Inflammatory macrophage treated with lipopolysaccharide for 4 hours (primary cell): Measurements from ENCODE around the gene SH2D4B.

Source experiments
- DNase-seq: peaks from one replicate; pipeline ENCODE4 v3.0.0-alpha.2; 2020

SH2D4B gene

DNA sequence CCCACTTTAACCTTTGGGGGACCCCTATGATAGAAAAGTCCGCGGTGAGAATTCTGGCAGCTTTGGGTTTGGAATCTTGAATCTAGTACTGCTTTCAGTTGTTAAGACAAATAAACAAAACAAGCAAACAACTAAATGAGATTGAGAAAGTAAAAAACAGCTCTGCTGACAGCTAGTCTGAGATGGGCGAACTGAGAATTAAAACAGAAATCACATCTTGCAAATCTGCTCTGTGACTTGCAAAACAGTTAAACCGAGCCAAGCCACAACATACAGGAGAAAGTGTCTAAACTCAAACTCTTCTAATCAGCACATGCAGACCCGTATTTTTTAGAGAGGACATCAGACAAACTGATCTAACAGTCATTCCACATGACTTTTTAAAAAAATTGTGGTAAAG, 110.4 kb downstream of the SH2D4B start:
- no peak for DNase-seq

DNA sequence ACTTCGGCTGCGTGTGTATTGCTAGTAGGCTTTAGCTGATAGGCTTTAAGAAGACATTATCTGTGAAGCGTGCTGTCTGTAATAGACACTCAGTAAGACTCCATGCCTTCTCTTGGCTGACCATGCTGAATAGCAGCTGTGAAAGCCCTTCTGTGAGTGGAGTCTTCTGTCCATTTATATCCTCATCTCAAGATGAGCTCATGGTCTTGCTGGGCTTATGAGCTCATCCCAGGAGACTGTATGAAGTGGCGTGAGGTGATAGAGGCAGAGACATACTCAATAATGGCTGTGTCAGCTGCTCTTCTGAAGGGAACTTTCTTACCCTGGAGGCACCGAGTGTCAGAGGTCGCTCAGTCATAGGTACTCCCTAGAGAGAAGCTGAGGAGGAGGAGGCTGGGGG, 111.5 kb downstream of the SH2D4B start:
- DNase-seq: no peak

DNA sequence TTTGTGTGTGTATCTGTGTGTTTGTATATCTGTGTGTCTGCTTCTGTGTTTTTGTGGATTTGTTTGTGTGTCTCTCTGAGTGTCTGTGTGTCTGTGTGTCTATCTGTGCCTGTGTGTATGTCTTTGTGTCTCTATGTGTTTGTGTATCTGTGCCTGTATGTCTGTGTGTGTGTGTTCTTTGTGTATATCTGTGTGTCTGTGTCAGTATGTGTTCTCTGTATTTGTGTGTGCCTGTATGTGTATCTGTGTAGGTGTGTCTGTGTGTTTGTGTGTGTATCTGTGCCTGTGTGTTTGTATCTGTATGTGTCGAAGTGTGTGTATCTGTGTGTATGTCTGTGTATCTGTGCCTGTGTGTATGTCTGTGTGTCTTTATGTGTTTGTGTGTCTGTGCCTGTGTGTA, 118.2 kb downstream of the SH2D4B start:
- no peak for DNase-seq

DNA sequence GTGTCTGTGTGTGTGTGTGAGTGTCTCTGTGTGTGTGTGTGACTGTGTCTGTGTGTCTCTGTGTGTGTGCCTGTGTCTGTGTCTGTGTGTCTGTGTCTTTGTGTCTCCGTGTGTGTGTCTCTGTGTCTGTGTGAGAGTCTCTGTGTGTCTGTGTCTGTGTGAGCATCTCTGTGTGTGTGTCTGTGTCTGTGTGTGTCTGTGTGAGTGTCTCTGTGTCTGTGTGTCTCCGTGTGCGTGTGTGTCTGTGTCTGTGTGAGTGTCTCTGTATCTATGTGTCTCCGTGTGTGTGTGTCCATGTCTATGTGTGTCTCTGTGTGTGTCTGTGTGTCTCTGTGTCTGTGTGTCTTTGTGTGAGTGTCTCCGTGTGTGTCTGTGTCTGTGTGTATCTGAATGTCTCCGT, 120.4 kb downstream of the SH2D4B start:
- no peak for DNase-seq

DNA sequence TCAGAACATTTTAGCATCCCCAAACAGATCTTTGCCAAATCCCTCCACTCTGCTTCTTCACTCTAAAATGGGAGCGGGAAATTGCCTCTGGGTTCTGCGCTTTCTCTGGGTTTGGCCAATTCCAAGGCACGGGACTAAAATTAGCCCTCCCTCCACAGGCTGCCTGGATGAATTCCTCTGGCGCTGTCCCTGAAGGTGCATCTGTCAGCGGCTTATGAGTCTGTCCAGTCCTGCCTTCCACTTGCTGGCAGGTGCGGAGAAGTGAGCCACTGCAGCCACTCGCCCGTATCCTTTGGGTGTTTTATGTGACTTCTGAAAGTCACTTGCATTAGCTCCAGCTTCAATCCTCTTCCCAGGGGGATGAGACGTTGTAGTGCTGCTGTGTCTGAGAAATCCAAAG, 121.6 kb downstream of the SH2D4B start:
- DNase-seq: no peak

GRCh38 chr10:80660266-80660665, 122.6 kb downstream of the SH2D4B start:
- DNase-seq: no peak

GRCh38 chr10:80660736-80661135, 123.0 kb downstream of the SH2D4B start:
- peak; percentile 85 for DNase-seq

- no peak for DNase-seq
Observed at GRCh38 chr10:80661526-80661925, 123.8 kb downstream of the SH2D4B start.

DNA sequence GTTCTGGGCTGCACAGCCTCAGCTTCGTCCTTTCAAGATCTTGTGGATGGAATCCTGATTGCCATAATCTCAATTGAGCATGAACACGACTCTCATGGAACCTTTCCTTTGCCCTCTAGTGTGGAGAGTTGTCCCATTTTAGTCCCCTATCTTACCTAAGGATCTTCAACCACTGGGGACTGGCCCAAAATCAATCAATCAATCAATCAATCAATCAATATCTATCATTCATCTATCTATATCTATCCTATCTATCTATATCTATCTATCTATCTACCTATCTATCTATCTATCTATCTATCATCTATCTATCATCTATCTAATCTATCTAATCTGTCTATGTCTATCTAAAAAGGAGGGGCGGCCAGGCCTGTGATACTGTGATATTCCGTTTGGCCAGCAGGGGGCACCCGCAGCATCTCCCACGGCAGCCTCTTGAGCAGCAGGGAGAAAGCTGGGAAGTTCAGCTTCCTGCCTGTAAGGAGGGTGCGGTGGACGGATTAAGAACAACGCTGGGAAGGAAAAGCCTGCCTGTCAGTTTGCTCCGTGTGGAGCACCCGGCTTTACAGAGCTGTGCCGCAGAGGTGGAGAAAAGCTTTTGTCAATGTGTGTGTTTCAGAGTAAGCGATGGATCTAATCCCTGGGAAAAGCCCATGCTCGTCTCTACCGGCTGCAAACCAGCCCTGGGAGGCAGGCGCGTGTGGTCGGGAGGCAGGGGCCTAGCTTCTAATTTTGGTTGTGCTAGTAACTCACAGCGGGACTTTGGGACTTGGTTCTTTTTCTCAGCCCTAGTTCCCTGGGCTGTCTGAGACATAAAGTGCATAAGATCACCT, 124.9 kb downstream of the SH2D4B start:
- peak; percentile 70 for DNase-seq

GRCh38 chr10:80664071-80664680, 126.5 kb downstream of the SH2D4B start:
- peak; percentile 65 for DNase-seq

DNA sequence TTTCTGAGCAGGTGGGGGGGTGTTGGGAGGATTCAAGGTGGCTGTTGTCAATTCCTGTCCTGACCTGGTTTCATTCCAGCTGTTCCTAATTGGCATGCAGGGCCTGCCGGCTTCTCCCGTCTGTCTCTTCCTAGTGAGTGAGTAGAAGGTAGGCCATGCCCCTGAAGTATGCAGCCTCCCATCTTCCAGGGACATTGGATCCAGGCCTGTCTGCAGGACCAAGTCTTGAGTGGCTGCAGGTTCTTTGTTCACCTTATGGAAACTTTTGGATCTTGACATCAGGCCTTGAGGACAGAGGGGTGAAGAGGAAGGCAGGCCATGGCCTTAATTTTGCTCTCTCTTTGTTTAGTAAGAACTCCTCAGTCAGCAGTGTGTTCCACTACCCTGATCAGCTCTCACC, 131.8 kb downstream of the SH2D4B start:
- no peak for DNase-seq

GRCh38 chr10:80670774-80671173, 133.1 kb downstream of the SH2D4B start:
- no peak for DNase-seq

DNA sequence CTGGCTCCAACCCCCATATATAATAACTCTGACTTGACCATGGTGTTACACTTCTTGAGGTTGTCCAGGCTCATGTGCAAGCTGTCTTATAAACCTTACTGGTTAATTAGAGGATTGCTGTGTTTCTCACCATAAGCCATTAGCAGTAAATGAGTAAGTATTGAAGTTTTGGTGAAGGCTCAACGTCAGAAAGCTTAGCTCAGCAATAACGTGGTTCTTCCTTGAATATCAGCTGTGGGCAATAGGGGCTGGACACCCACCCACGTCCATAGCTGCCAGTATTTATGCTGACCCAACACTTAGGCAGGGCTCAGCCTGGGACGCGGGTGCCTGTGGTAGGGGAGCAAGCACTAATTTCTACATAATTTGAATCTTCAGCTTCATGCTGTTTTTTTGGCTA, 134.1 kb downstream of the SH2D4B start:
- no peak for DNase-seq

DNA sequence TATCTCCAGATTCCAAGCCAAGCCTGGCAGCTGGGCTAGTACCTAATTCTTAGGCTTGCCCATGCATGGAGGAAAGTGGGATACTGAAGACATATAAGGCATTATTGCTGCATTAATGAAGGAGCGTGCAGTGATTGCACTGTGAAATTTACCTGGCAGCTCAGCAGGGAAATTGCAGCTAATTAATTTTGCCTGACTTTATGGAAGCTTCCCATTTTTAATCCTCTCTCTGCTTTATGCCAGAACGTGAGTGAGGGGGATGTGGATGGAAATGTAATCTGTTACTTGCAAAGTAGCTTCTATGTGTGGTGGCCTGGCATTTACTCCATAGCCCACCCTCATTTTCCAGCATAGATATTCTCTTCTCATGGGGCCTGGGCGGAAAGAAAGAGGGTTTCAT, 134.9 kb downstream of the SH2D4B start:
- DNase-seq: no peak

DNA sequence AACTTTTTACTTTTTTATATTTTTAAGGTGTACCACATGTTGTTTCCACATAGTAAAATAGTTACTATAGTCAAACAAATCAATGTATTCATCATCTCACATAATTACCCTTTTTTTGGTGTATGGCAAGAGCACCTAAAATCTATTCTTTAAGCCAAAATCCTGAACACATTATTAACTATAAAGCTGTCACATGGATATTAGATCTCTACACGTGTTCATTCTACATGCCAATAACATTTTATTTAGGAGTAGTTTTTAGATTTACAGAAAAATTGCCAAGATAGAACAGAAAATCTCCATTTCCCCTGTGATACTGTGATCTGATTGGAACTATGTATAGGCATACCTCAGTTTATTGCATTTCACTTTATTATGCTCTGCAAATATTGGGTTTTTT, 137.1 kb downstream of the SH2D4B start:
- DNase-seq: no peak

- DNase-seq: no peak
Observed at GRCh38 chr10:80681142-80681541, 143.4 kb downstream of the SH2D4B start.

DNA sequence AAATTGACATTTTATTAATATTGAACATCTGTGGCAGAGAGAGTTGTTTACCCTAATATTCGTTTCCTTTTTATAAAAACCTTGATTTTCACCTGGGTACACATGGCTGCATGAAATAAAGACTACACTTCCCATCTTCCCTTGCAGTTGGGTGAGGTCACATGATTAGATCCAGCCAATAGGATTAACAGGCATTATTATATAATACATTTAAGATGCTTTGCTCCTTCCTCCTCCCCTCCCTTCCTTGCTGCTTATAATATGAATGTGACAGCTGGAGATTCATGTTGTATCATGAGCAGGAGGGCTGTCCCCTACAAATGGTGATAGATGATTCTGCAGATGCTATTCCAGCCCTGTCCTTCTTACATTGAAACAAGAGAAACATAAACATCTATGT, 146.6 kb downstream of the SH2D4B start:
- peak; percentile 22 for DNase-seq

DNA sequence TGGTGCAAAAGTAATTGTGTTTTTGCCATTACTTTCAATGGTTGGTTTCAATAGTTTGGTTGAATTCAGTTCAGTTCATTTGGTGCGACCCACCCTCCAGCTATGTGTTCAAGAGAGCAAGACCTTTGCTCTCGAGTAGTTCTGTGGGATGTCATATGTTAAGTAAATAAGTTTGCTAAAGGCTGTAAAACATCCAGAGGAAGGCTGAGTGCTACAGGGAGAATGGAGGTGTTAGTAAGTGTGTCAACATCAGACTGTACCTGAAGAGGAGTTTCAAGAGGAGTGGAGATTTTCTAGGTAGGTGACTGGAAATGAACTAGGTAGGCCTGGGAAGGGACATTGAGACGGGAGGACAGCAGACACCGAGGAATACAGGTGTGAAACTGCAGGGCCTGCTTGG, 147.7 kb downstream of the SH2D4B start:
- no peak for DNase-seq

DNA sequence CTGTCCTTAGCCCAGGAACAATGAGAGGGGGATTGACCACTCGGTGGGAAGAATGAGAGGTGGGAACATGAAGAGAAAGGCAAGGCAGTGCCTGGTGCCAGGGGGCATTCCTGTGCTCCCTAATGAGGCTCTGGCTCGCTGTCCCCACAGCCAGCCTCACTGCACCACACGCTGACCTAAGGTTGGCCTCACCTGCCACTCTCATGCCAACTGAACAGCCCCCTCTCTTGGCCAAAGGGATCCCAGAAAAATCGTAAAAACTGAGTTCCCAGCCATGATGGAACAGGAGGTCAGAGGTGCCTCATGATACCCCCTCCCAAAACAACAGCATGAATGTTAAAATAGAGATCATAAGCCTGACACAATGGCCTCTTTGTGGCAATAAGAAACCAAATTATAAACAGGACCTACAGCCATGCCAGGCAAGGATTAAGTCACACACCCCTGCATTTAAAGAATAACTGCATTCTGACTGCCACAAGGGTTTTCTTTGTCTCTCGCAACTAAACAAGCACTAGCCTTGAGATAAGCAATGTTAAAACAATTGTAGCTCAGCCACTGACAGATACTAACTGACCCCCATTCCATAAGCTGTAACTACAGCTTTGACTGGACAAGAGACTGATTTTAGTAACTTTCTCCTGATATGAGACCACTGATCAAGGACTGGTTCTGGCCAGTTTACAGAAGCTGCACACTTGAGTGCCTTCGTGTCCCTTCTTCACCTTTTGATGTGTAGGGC, 149.2 kb downstream of the SH2D4B start:
- no peak for DNase-seq

GRCh38 chr10:80687476-80687789, 149.7 kb downstream of the SH2D4B start:
- no peak for DNase-seq

- DNase-seq: no peak
Observed at GRCh38 chr10:80690434-80690833, 152.7 kb downstream of the SH2D4B start.

- DNase-seq: peak; percentile 33
Observed at GRCh38 chr10:80691441-80691840, 153.7 kb downstream of the SH2D4B start.

DNA sequence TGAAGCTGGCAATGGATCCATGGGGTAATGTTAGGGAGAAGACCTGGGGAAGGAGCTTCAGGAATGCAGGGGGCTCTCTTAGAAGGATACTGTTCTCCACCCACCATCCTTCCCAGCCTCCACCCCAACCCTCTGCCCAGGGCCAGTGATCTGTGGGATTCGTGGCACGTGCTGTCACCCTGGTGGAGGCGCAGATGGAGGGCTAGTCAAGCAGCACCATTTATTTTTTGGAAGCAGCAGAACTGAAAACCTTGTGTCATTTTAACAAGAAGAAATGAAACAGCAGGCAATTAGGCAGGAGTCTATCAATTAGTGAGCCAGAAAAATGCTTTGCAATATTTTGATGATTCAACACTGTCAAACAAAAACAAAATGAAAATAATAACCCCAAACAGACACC, 155.9 kb downstream of the SH2D4B start:
- DNase-seq: no peak

- no peak for DNase-seq
Observed at GRCh38 chr10:80694930-80695329, 157.2 kb downstream of the SH2D4B start.
